Colonic mucosa (tissue), 4 donors: ENCODE results near the gene CLDN16. TPM values are rescaled to one million over a fixed set of nuclear protein-coding genes. Genes with fewer than 3 reads are reported as not detected.

Experiments used
- DNase-seq: peaks from one replicate; pipeline ENCODE4 v3.0.0-alpha.2; 2020
- H3K27ac ChIP-seq: fragments of 200-600 bp; one replicate; pipeline ENCODE4 v1.8.0; 2021
- H3K27me3 ChIP-seq: fragments of 200-600 bp; one replicate; pipeline ENCODE4 v1.8.0; 2021
- H3K36me3 ChIP-seq: fragments of 200-600 bp; one replicate; pipeline ENCODE4 v1.8.0; 2021
- H3K4me1 ChIP-seq: fragments of 200-600 bp; one replicate; pipeline ENCODE4 v1.8.0; 2021; ENCODE audit warnings: mild to moderate bottlenecking
- H3K4me3 ChIP-seq: fragments of 200-600 bp; one replicate; pipeline ENCODE4 v1.8.0; 2021
- H3K9ac ChIP-seq, 2 donors: one replicate each; pipeline ENCODE4 v1.7.0; 2013; ENCODE audit warnings: control low read depth in 2 of 2, low read depth in 2 of 2, low read length in 2 of 2
- H3K9me3 ChIP-seq: fragments of 200-600 bp; one replicate; pipeline ENCODE4 v1.8.0; 2021
- intact Hi-C: fragments of 100-400 bp; cut with DNase I; formaldehyde crosslinking; loops from one replicate; pipeline ENCODE4 v1.14.1; 2022
- total RNA-seq, 2 donors: library from RNA; stranded (reverse); fragmentation: NEBNext Ultra II Directional in 1 of 2; extraction: Animal tissue kit (Norgen Biotek cat#: 25700) in 1 of 2; gene quantifications; one replicate each; pipeline ENCODE4 v1.2.1, GENCODE V29; 2021
- TF ChIP-seq, protein P1 (sequence below): fragments of 200-600 bp; IDR thresholded peaks from one replicate; pipeline ENCODE4 v1.8.0; 2022; ENCODE audit warnings: antibody characterized with exemption, mild to moderate bottlenecking
- donor health status: healthy.
- donor health status: DM: no; HTN: no; CAD: no.
- donor health status: DM: no; HTN: no; CAD: no.

The CLDN16 gene
- total RNA-seq, 2 donors from 2014 or later, result not detected

- Histone ChIP-seq H3K27ac (no peak overlapping the region), H3K4me3 (no peak overlapping the region), H3K27me3 (no peaks in the 10 kb centered on the region), H3K9ac (no peak overlapping the region), H3K4me1 (no peaks in the 10 kb centered on the region), H3K36me3 (no peaks in the 10 kb centered on the region), H3K9me3 (no peaks in the 10 kb centered on the region)
- DNase-seq, result no peak
- TF ChIP-seq, protein P1, sequence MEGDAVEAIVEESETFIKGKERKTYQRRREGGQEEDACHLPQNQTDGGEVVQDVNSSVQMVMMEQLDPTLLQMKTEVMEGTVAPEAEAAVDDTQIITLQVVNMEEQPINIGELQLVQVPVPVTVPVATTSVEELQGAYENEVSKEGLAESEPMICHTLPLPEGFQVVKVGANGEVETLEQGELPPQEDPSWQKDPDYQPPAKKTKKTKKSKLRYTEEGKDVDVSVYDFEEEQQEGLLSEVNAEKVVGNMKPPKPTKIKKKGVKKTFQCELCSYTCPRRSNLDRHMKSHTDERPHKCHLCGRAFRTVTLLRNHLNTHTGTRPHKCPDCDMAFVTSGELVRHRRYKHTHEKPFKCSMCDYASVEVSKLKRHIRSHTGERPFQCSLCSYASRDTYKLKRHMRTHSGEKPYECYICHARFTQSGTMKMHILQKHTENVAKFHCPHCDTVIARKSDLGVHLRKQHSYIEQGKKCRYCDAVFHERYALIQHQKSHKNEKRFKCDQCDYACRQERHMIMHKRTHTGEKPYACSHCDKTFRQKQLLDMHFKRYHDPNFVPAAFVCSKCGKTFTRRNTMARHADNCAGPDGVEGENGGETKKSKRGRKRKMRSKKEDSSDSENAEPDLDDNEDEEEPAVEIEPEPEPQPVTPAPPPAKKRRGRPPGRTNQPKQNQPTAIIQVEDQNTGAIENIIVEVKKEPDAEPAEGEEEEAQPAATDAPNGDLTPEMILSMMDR, result no peak
- intact Hi-C loops, result no loop called here
Measured at GRCh38 chr3:190375671-190376070, 12.3 kb upstream of the CLDN16 start.

DNA sequence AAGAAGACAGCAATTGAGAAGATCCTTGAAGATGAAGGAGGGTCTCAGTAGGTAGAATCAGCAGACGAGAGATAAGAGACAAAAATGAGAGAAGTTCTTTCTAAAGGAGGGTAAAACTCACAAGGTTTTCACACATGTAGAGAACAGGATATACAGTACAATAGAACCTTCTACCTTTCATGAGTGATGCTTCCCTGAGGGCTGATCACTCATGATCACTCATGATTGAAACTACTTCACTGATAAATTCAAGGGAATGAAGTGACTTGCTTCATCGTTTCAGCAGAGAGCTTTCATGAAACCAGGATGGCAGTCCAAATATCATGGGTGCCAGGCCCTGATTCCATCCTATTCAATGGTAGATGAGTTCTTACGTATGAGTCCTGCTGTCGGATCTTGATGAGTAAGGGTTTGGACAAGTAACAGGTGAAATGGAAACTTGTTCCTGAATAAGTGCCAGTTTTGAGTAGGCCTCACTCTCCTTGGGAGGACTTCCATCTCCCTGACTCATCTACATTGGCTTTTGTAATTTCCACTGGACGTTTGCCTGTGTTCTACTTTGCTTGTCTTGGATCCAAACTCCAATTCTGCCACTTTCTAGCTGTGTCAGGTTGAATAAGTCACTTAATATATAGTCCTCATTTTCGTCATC is 9.6 kb upstream of the CLDN16 start:
- no peak overlapping the region for H3K4me3 ChIP-seq
- H3K36me3 ChIP-seq, result no peaks in the 10 kb centered on the region
- intact Hi-C loops, result no loop called here
- H3K27ac ChIP-seq, result no peak overlapping the region
- H3K9me3 ChIP-seq, result no peaks in the 10 kb centered on the region
- TF ChIP-seq, protein P1, result no peak
- DNase-seq, result no peak
- H3K9ac ChIP-seq, result no peak overlapping the region
- no peaks in the 10 kb centered on the region for H3K27me3 ChIP-seq
- no peaks in the 10 kb centered on the region for H3K4me1 ChIP-seq

DNA sequence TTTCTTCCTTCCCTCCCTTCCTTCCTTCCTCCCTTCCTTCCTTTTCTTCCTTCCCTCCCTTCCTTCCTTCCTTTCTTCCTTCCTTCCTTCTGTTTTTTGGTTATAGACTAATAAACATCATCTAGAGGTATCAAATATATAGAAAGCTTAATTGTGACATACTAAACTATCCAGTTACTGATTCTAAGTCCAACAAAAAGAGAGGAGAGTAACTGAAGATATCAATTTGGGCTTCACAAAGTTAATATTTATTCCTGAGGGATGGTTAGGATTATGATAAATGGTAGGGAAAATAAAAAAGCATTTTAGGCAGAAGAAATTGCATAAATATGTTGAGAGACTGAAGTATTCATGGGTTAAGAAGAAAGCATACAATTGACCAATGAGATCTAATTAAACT is 7.8 kb upstream of the CLDN16 start:
- Histone ChIP-seq H3K9me3 (no peaks in the 10 kb centered on the region), H3K27ac (no peak overlapping the region), H3K36me3 (no peaks in the 10 kb centered on the region), H3K9ac (no peak overlapping the region), H3K4me3 (no peak overlapping the region), H3K4me1 (no peaks in the 10 kb centered on the region), H3K27me3 (no peaks in the 10 kb centered on the region)
- TF ChIP-seq, protein P1, result no peak
- DNase-seq, result no peak
- intact Hi-C loops, result loop anchor here (10.0 kb wide), 1 partner anchor 155 kb away; no protein-coding TSS in a partner anchor

GRCh38 chr3:190381441-190381840 is 6.5 kb upstream of the CLDN16 start:
- no peaks in the 10 kb centered on the region for H3K9me3 ChIP-seq
- no peak for DNase-seq
- no peak overlapping the region for H3K4me3 ChIP-seq
- intact Hi-C loops, result loop anchor here (10.0 kb wide), 1 partner anchor 157 kb away; no protein-coding TSS in a partner anchor
- no peaks in the 10 kb centered on the region for H3K27me3 ChIP-seq
- H3K9ac ChIP-seq, result no peak overlapping the region
- no peaks in the 10 kb centered on the region for H3K36me3 ChIP-seq
- H3K4me1 ChIP-seq, result no peaks in the 10 kb centered on the region
- TF ChIP-seq, protein P1, result no peak
- H3K27ac ChIP-seq, result no peak overlapping the region

- no peaks in the 10 kb centered on the region for H3K27me3 ChIP-seq
- intact Hi-C loops, result loop anchor here (10.0 kb wide), 1 partner anchor 157 kb away; no protein-coding TSS in a partner anchor
- TF ChIP-seq, protein P1, result no peak
- H3K4me3 ChIP-seq, result no peak overlapping the region
- no peaks in the 10 kb centered on the region for H3K36me3 ChIP-seq
- H3K27ac ChIP-seq, result no peak overlapping the region
- H3K9ac ChIP-seq, result no peak overlapping the region
- H3K4me1 ChIP-seq, result no peaks in the 10 kb centered on the region
- H3K9me3 ChIP-seq, result no peaks in the 10 kb centered on the region
- DNase-seq, result no peak
Measured at GRCh38 chr3:190382082-190382481, 5.9 kb upstream of the CLDN16 start.
